Neural cell (in vitro differentiated cells): Measurements from ENCODE around the gene MXRA8. TPM values are rescaled to one million over a fixed set of nuclear protein-coding genes. Genes with fewer than 3 reads are reported as not detected.

Source experiments
- H2AFZ ChIP-seq: fragments of 200-600, 300-800 bp; sonication (generic), shearing (Covaris generic); 2 replicates; pipeline ENCODE4 v1.6.0; 2014; ENCODE audit warnings: low read depth, mild to moderate bottlenecking, antibody characterized with exemption, low read length, moderate library complexity
- H3F3A ChIP-seq: fragments of 200-600 bp; shearing (Covaris generic); 2 replicates; pipeline ENCODE4 v1.6.1; 2016; ENCODE audit warnings: mild to moderate bottlenecking, moderate library complexity, mixed read lengths, antibody characterized with exemption, low read length; ENCODE audit not compliant: insufficient read depth, poor library complexity, severe bottlenecking
- H3K27ac ChIP-seq: fragments of 200-600, 300-800 bp; sonication (generic), shearing (Covaris generic); 2 replicates; pipeline ENCODE4 v1.5.1; 2014; ENCODE audit warnings: mild to moderate bottlenecking, low read length, moderate library complexity
- H3K27me3 ChIP-seq: fragments of 300-800, 200-600 bp; sonication (generic), shearing (Covaris generic); 2 replicates; pipeline ENCODE4 v1.6.0; 2014; ENCODE audit warnings: mild to moderate bottlenecking, low read depth, low read length, moderate library complexity; ENCODE audit not compliant: insufficient read depth
- H3K36me3 ChIP-seq: fragments of 300-800, 200-600 bp; sonication (generic), shearing (Covaris generic); 2 replicates; pipeline ENCODE4 v1.5.1; 2014; ENCODE audit warnings: mild to moderate bottlenecking, antibody characterized with exemption, low read length, moderate library complexity; ENCODE audit not compliant: insufficient read depth
- H3K4me2 ChIP-seq: fragments of 300-800, 200-600 bp; sonication (generic), shearing (Covaris generic); 2 replicates; pipeline ENCODE4 v1.6.0; 2014; ENCODE audit warnings: mild to moderate bottlenecking, low read length
- H3K4me3 ChIP-seq: fragments of 300-800, 200-600 bp; sonication (generic), shearing (Covaris generic); 2 replicates; pipeline ENCODE4 v1.5.1; 2014; ENCODE audit warnings: mild to moderate bottlenecking, low read length, moderate library complexity
- H3K79me2 ChIP-seq: fragments of 200-600 bp; shearing (Covaris generic); replicated peaks from 2 replicates; pipeline ENCODE4 v1.6.0; 2014; ENCODE audit warnings: mild to moderate bottlenecking, low read length, moderate library complexity; ENCODE audit not compliant: insufficient read depth
- H3K9ac ChIP-seq: fragments of 300-800, 200-600 bp; sonication (generic), shearing (Covaris generic); 2 replicates; pipeline ENCODE4 v1.6.1; 2016; ENCODE audit warnings: mild to moderate bottlenecking, low read length, mixed read lengths
- H3K9me2 ChIP-seq: fragments of 200-600 bp; shearing (Covaris generic); 2 replicates; pipeline ENCODE4 v1.6.1; 2016; ENCODE audit warnings: mild to moderate bottlenecking, low read length, mixed read lengths; ENCODE audit not compliant: insufficient read depth
- H3K9me3 ChIP-seq: fragments of 200-600, 300-800 bp; sonication (generic), shearing (Covaris generic); 2 replicates; pipeline ENCODE4 v1.6.1; 2016; ENCODE audit warnings: mild to moderate bottlenecking, mixed run types, low read length, moderate library complexity, mixed read lengths
- H4K20me1 ChIP-seq: fragments of 200-600 bp; shearing (Covaris generic); 2 replicates; pipeline ENCODE4 v1.6.1; 2016; ENCODE audit warnings: mild to moderate bottlenecking, mixed run types; ENCODE audit not compliant: insufficient read depth
- CTCF ChIP-seq: fragments of 450-650 bp; IDR thresholded peaks from 2 replicates; pipeline ENCODE4 v1.5.1; 2014; ENCODE audit warnings: antibody characterized with exemption, mild to moderate bottlenecking, moderate library complexity; ENCODE audit not compliant: poor library complexity, severe bottlenecking
- EP300 ChIP-seq: fragments of 450-650 bp; conservative IDR thresholded peaks from 2 replicates; pipeline ENCODE4 v1.6.1; 2014; ENCODE audit warnings: antibody characterized with exemption, mild to moderate bottlenecking, moderate library complexity; ENCODE audit not compliant: poor library complexity, severe bottlenecking
- EZH2 ChIP-seq: fragments of 200-600, 300-800 bp; shearing (Covaris generic), sonication (generic); IDR thresholded peaks from 2 replicates; pipeline ENCODE4 v1.6.1; 2014; ENCODE audit warnings: antibody characterized with exemption, low read length, borderline replicate concordance, mild to moderate bottlenecking; ENCODE audit not compliant: insufficient read depth, poor library complexity, severe bottlenecking
- MXI1 ChIP-seq: fragments of 450-650 bp; conservative IDR thresholded peaks from 2 replicates; pipeline ENCODE4 v1.6.1; 2014; ENCODE audit warnings: antibody characterized with exemption, mild to moderate bottlenecking; ENCODE audit not compliant: poor library complexity, severe bottlenecking
- POLR2AphosphoS5 ChIP-seq: IDR thresholded peaks from 2 replicates; pipeline ENCODE4 v1.6.1; 2012
- RAD21 ChIP-seq: fragments of 450-650 bp; conservative IDR thresholded peaks from 2 replicates; pipeline ENCODE4 v1.6.1; 2014; ENCODE audit warnings: antibody characterized with exemption, mild to moderate bottlenecking, moderate library complexity
- REST ChIP-seq: IDR thresholded peaks from 2 replicates; pipeline ENCODE4 v1.6.1; 2012; ENCODE audit warnings: borderline replicate concordance
- SMC3 ChIP-seq: fragments of 450-650 bp; conservative IDR thresholded peaks from 2 replicates; pipeline ENCODE4 v1.6.1; 2014; ENCODE audit warnings: antibody characterized with exemption, mild to moderate bottlenecking, moderate library complexity; ENCODE audit not compliant: poor library complexity
- TAF1 ChIP-seq: IDR thresholded peaks from 2 replicates; pipeline ENCODE4 v1.6.1; 2012; ENCODE audit warnings: low read depth
- polyA plus RNA-seq: library from polyadenylated mRNA; depleted of rRNA; stranded (reverse); fragments of >200 nt; gene quantifications from 2 replicates; pipeline ENCODE4 v1.2.3, GENCODE V29; 2014

Gene MXRA8
- polyA plus RNA-seq, 1 donor from 2014 or later, result 1.7 TPM

- Histone ChIP-seq H3K79me2 (no peaks in the 10 kb centered on the region), H2AFZ (no peak overlapping the region), H3K36me3 (no peaks in the 10 kb centered on the region), H4K20me1 (no peaks in the 10 kb centered on the region), H3K4me2 (no peak overlapping the region), H3K9me3 (no peaks in the 10 kb centered on the region), H3K4me3 (no peak overlapping the region), H3K9ac (no peak overlapping the region), H3K9me2 (no peaks in the 10 kb centered on the region), H3K27me3 (no peaks in the 10 kb centered on the region), H3K27ac (no peak overlapping the region), H3F3A (no peaks in the 10 kb centered on the region)
- TF ChIP-seq SMC3, result no peak
- TF ChIP-seq EZH2, result no peak
- TF ChIP-seq TAF1, result no peak
- no peak for TF ChIP-seq POLR2AphosphoS5
- TF ChIP-seq CTCF, result no peak
- TF ChIP-seq EP300, result no peak
- no peak for TF ChIP-seq REST
- no peak for TF ChIP-seq RAD21
- no peak for TF ChIP-seq MXI1
Observed at GRCh38 chr1:1376551-1377226, 18.3 kb upstream of the MXRA8 start.

- Histone ChIP-seq H3K9ac (peak within 1 kb of the TSS; percentile 91), H4K20me1 (no peaks in the 10 kb centered on the region)
Observed at GRCh38 chr1:1374929-1375662, 16.7 kb upstream of the MXRA8 start, which contains the start of gene AURKAIP1. Gene AURKAIP1 (minus strand): TSS chr1:1375207. CDS start chr1:1374756, 451 bp downstream.

More at GRCh38 chr1:1374929-1375662, 16.7 kb upstream of the MXRA8 start, which contains the start of gene AURKAIP1:
- Histone ChIP-seq H3K27me3 (no peaks in the 10 kb centered on the region), H3K36me3 (no peaks in the 10 kb centered on the region), H2AFZ (peak within 1 kb of the TSS; percentile 51), H3K9me2 (no peaks in the 10 kb centered on the region), H3K79me2 (no peaks in the 10 kb centered on the region), H3K4me3 (peak within 1 kb of the TSS; percentile 98), H3K9me3 (no peaks in the 10 kb centered on the region), H3K27ac (peak within 1 kb of the TSS; percentile 83), H3K4me2 (peak within 1 kb of the TSS; percentile 55), H3F3A (no peaks in the 10 kb centered on the region)
- TF ChIP-seq EP300, result peak; percentile 81
- TF ChIP-seq SMC3, result no peak
- TF ChIP-seq EZH2, result no peak
- peak; percentile 24 for TF ChIP-seq REST
- TF ChIP-seq TAF1, result no peak
- TF ChIP-seq CTCF, result peak; percentile 67
- TF ChIP-seq POLR2AphosphoS5, result peak; percentile 74
- peak; percentile 20 for TF ChIP-seq RAD21
- TF ChIP-seq MXI1, result peak; percentile 78
